Lower leg skin (tissue), 4 donors: Measurements from ENCODE around the gene PYY. TPM values are rescaled to one million over a fixed set of nuclear protein-coding genes. Genes with fewer than 3 reads are reported as not detected.

ENCODE experiments used
- DNase-seq, 2 donors: peaks; one replicate each; pipeline ENCODE4 v3.0.0-alpha.2; 2019; ENCODE audit warnings: low spot score in 2 of 2
- H3K4me3 ChIP-seq: fragments of 200-600 bp; sonication (generic); 2 replicates; pipeline ENCODE4 v1.5.1; 2017; ENCODE audit warnings: mild to moderate bottlenecking, low read depth; ENCODE audit not compliant: poor library complexity, severe bottlenecking
- POLR2A ChIP-seq, 2 donors: fragments of 450-650 bp; IDR thresholded peaks; one replicate each; pipeline ENCODE4 v1.6.1; 2016 to 2017; ENCODE audit warnings: antibody characterized with exemption in 2 of 2, mild to moderate bottlenecking in 1 of 2, moderate library complexity in 1 of 2
- WGBS, 2 donors: methylation state at CpG; one replicate each; pipeline ENCODE4 v1.1.5; 2018; 5-methylcytosine and 5-hydroxymethylcytosine counted together
- intact Hi-C: fragments of 100-400 bp; cut with DNase I; formaldehyde crosslinking; loops from one replicate; pipeline ENCODE4 v1.15.0; 2023; ENCODE audit warnings: low total_unique reads
- total RNA-seq, 4 donors: library from RNA; depleted of rRNA; stranded (reverse); fragments of >200 nt; gene quantifications; one replicate each; pipeline ENCODE4 v1.1.0, GENCODE V29; 2016
- TF ChIP-seq, protein P1 (sequence below), 3 donors: fragments of 450-650 bp; IDR thresholded peaks; one replicate each; pipeline ENCODE4 v1.5.1; 2016; ENCODE audit warnings: antibody characterized with exemption in 3 of 3, mild to moderate bottlenecking in 3 of 3, moderate library complexity in 2 of 3

The PYY gene
- not detected for total RNA-seq

DNA sequence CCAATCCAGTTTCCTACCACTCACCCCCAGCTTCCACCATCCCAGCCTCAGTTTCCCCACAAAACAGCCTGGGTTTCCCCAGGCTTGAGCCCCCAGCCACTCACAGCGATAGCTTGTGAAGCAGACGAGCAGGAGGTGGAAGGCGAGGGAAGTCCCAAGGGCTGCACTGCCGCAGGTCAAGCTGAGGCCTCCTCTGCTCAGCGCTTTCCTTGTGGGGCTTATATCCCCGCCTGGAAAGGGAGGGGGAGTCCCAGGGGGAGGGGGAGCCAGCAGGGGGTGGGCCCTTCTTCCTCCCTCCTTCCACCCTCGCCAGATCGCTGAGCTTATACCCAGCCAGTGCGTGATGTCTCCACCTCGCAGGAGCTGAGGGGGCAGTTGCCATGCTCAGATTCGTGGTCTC is at the start of gene PYY:
Gene PYY (minus strand): TSS at position 195 of the 400 bp plus-strand sequence. CDS start 457 bp downstream, outside the sequence.
- TF ChIP-seq, protein P1, sequence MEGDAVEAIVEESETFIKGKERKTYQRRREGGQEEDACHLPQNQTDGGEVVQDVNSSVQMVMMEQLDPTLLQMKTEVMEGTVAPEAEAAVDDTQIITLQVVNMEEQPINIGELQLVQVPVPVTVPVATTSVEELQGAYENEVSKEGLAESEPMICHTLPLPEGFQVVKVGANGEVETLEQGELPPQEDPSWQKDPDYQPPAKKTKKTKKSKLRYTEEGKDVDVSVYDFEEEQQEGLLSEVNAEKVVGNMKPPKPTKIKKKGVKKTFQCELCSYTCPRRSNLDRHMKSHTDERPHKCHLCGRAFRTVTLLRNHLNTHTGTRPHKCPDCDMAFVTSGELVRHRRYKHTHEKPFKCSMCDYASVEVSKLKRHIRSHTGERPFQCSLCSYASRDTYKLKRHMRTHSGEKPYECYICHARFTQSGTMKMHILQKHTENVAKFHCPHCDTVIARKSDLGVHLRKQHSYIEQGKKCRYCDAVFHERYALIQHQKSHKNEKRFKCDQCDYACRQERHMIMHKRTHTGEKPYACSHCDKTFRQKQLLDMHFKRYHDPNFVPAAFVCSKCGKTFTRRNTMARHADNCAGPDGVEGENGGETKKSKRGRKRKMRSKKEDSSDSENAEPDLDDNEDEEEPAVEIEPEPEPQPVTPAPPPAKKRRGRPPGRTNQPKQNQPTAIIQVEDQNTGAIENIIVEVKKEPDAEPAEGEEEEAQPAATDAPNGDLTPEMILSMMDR (IDR thresholded peaks at IDR 0.05), result no peak
- no peak for TF ChIP-seq POLR2A (IDR thresholded peaks at IDR 0.05)
- H3K4me3 ChIP-seq, result no peak within 1 kb of the TSS
- DNase-seq, result no peak
- intact Hi-C loops, result no loop called here
- 49 to 79% methylated on average over 4 to 11 of the region's 11 CpGs for WGBS, 2 donors

DNA sequence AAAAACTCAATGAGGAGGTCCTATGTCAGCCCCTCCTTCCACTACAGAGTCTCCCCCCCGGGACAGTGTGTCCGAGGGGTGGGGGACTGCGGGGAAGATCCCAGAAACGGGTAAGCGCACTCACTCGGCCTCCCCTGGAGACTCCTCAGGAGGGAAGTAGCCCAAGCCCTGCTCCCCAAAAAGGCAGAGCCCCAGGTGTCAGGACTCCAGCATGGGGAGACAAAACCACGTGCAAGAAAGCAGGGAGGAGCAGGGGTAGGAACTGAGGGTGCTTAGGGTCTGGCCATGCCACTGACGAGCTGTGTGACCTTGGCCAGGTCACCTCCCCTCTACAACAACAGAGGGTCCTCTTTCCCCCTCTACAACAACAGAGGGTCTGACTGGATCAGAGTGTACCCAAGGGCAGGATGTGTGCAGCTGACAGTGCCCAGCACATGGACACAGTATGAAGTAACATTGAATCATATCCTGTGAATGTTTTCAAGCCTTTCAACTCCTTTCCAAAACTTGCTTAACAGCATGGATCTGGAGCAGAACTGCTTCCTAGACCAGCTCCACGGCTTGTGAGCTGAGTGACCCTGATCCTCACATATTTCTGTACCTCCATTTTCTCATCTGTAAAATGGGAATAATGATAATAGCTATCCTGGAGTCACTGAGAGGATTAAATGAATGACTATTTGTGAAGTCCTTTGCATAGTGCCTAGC is 48.6 kb upstream of the PYY start:
- DNase-seq, result no peak
- no peak overlapping the region for H3K4me3 ChIP-seq
- 66 to 67% methylated on average over 9 of the region's 9 CpGs for WGBS, 2 donors
- TF ChIP-seq, protein P1 (IDR thresholded peaks at IDR 0.05), result no peak
- no peak for TF ChIP-seq POLR2A (IDR thresholded peaks at IDR 0.05)
- intact Hi-C loops, result no loop called here

DNA sequence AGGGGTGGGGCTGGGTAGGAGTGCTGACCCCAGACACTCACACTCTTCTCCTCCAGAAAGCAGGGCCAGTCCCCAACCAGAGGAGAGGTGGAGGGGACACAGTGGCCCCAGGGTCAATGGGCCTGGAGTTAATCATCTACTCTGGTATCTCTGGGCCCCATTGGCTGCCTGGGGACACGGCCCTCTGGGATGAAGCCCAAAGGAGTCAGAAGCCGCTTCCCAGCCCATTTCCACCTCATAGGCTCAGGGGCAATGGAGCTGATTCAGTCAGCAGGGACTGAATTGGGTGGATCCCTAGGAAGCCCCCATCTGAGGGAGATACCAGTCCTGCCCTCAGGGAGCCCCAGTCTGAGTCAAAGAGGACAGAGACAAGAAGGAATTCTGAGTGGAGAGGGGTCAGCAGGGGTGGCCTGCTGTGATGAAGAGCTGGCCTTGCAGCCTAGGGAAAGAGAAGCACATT is 47.8 kb upstream of the PYY start:
- 85 to 86% methylated on average over 2 of the region's 2 CpGs for WGBS, 2 donors
- no peak overlapping the region for H3K4me3 ChIP-seq
- TF ChIP-seq POLR2A (IDR thresholded peaks at IDR 0.05), result no peak
- TF ChIP-seq, protein P1 (IDR thresholded peaks at IDR 0.05), result no peak
- intact Hi-C loops, result no loop called here
- no peak for DNase-seq

DNA sequence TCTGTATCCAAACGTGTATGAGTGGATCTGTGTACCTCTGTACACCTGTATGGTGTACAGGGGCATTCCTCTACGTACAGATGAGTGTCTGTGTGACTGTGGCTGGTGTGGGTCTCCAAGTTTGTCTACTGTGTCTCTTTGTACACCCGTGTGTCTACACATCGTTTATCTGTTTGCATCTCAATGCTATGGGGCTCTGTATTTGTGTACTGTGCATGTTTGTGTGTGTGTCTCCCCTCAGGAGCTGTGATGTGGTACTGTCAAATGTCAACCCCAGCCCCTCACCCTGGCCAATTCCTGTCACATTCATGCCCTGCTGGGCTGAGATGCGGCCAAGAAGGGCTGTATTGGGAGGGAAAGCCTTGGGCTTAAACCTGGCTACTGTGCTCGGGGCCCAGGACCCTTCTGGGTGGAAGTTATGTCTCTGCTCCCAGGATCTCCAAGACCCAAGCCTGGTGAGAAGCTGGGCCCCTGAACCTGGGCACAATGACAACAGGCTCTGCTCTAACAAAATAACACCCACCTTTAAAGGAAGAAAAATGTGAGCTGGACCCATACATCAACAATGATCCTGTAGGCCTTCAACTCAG is 47.2 kb upstream of the PYY start:
- 82 to 93% methylated on average over 6 of the region's 6 CpGs for WGBS, 2 donors
- no peak for TF ChIP-seq POLR2A (IDR thresholded peaks at IDR 0.05)
- TF ChIP-seq, protein P1 (IDR thresholded peaks at IDR 0.05), result no peak
- no peak for DNase-seq
- H3K4me3 ChIP-seq, result no peak overlapping the region
- intact Hi-C loops, result no loop called here

DNA sequence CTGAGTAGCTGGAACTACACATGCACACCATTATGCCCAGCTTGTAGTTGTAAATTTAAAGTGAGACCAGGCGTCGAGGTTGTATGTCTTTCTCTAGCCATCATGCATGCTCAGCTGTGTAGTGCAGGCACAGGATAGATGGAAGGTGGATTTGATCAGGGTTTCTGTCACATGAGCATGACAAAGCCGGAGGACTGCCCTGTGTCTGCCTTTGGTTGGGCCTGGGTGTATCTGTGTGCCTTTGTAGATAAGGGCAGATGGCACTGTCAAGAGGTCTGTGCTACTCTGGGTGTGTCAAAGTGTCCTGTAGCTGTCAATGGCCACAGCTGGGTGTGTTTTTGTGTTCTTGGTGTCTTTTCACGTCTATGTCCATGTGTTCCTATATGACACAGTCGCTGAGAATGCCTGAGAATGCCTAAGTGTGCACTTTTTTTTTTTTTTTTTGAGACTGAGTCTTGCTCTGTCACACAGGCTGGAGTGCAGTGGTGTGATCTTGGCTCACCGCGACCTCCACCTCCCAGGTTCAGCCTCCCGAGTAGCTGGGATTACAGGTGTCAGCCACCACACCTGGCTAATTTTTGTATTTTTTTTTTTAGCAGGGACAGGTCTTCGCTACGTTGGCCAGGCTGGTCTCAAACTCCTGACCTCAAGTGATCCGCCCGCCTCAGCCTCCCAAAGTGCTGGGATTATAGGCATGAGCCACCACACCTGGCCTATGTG is 46.6 kb upstream of the PYY start:
- DNase-seq, result no peak
- 80 to 91% methylated on average over 12 of the region's 12 CpGs for WGBS, 2 donors
- H3K4me3 ChIP-seq, result no peak overlapping the region
- intact Hi-C loops, result no loop called here
- TF ChIP-seq POLR2A (IDR thresholded peaks at IDR 0.05), result no peak
- TF ChIP-seq, protein P1 (IDR thresholded peaks at IDR 0.05), result no peak
